ENCODE results near the gene MIER1. TPM values are rescaled to one million over a fixed set of nuclear protein-coding genes. Genes with fewer than 3 reads are reported as not detected.
"Not testable (repeated sequence)": the region's sequence is repeated elsewhere in the genome, so short reads cannot be mapped to it uniquely, and the experiment has no call there.

The MIER1 gene
- 33.3 TPM for total RNA-seq
- long read RNA-seq, full-length matches to known transcripts, result 7 of 23 reads
- long read RNA-seq, partial matches to known transcripts, result 8 of 23 reads
- long read RNA-seq, other reads (novel, unspliced or antisense), result 8 of 23 reads

- DNase-seq (ENCODE audit: low spot score), result peak; percentile 100
Measured at GRCh38 chr1:66924756-66925557, at the start of gene MIER1, which contains the start of gene DNAI4. TSS of gene MIER1 (plus strand) at chr1:66924990. CDS start at chr1:66925029, 39 bp downstream. TSS of gene DNAI4 (minus strand) at chr1:66924856. CDS start at chr1:66924831, 25 bp downstream.

- DNase-seq (ENCODE audit: low spot score), result no peak
Measured at GRCh38 chr1:66876664-66877063, 48.1 kb upstream of the MIER1 start.

- no peak for DNase-seq (ENCODE audit: low spot score)
Measured at GRCh38 chr1:66889030-66889429, 35.8 kb upstream of the MIER1 start.

GRCh38 chr1:66890621-66891020, 34.2 kb upstream of the MIER1 start:
- DNase-seq (ENCODE audit: low spot score), result no peak

- no peak for DNase-seq (ENCODE audit: low spot score)
Measured at GRCh38 chr1:66893712-66894111, 31.1 kb upstream of the MIER1 start.

GRCh38 chr1:66915203-66915602, 9.6 kb upstream of the MIER1 start:
- DNase-seq (ENCODE audit: low spot score), result not testable (repeated sequence)

GRCh38 chr1:66916320-66916719, 8.5 kb upstream of the MIER1 start:
- no peak for DNase-seq (ENCODE audit: low spot score)

GRCh38 chr1:66917476-66917875, 7.3 kb upstream of the MIER1 start:
- no peak for DNase-seq (ENCODE audit: low spot score)

GRCh38 chr1:66919063-66919462, 5.7 kb upstream of the MIER1 start:
- no peak for DNase-seq (ENCODE audit: low spot score)

DNA sequence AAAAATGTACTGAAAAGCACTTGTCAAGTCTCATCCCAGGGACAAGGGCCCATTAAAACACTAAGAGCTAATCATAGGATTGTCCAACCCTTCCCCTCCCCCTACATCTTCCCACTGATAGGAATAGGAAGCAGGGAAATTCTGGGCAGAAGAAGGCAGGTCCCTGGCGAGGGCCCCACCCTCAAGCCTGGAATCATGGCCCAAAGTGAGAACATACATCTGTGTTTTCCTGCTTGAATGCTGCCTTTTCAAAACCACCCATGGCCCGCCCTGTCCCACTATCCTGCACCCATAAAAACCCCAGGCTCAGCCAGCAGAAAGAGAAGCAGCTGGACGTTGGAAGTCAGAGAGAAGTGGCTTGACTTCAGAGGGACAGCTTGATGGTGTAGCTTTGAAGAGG, 5.0 kb upstream of the MIER1 start:
- no peak for DNase-seq (ENCODE audit: low spot score)

DNA sequence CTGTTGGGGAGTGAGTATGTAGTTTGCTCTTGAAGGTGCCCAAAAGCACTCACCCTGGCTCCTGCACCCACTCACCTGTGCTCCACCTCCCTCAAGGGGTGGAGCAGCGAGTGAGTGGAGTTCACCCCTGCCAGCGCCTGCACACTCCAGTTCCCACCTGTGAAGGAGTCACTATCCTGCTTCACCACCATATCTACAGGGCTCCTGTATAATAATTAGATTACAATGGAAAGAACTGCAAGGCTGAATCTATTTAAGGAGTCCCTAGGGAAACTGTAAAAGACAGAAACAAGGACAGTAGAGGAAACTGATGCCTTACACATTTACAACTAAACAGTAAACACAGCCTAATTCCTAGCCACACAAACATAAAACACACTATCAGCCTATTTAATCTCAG, 4.2 kb upstream of the MIER1 start:
- no peak for DNase-seq (ENCODE audit: low spot score)

GRCh38 chr1:66925558-66925910, 744 bp downstream of the MIER1 start:
- DNase-seq (ENCODE audit: low spot score), result no peak

GRCh38 chr1:66925944-66926343, 1.2 kb downstream of the MIER1 start:
- DNase-seq (ENCODE audit: low spot score), result no peak

GRCh38 chr1:66927528-66927927, 2.7 kb downstream of the MIER1 start:
- no peak for DNase-seq (ENCODE audit: low spot score)

DNA sequence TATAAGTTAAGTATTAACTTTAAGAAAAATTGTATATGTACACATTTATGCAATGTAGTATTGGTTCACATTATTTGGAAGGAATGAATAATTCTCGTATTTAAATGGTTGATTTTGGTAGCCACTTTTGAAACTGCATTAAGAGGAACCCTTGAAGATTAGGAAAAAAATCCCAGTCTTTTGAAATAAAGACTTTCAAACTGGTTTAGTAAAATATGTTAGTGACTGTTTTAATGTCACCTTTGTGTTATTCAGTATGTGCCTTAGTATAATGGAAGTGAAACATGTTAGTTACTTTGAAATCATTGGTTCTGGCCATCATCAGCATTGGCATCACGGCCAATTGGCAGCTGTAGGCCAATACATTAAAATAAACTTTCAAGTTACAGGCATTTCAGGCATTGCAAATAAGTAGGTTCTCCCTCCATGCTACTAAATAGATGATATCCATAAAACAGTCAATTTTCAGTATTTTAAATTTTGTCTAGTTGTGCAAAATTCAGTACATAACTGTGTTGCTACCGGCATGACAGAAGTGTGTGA, 4.4 kb downstream of the MIER1 start:
- DNase-seq (ENCODE audit: low spot score), result no peak

DNA sequence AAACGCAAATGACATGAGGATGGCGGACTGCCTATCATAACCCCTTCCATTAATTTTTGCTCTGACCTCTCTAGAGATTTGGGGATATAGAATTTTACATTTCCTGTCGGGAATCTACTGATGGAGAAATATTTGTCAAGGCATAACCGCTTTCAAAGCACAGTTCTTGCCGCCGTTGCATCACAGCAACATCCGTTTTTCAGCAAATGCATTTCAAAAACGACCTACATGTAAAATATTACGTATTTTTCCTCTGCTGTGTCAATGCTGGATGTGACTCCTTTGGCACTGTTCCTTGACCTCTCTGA, 4.9 kb downstream of the MIER1 start:
- DNase-seq (ENCODE audit: low spot score), result no peak

- peak; percentile 98 for DNase-seq (ENCODE audit: low spot score)
Measured at GRCh38 chr1:66929999-66930822, 5.4 kb downstream of the MIER1 start.

DNA sequence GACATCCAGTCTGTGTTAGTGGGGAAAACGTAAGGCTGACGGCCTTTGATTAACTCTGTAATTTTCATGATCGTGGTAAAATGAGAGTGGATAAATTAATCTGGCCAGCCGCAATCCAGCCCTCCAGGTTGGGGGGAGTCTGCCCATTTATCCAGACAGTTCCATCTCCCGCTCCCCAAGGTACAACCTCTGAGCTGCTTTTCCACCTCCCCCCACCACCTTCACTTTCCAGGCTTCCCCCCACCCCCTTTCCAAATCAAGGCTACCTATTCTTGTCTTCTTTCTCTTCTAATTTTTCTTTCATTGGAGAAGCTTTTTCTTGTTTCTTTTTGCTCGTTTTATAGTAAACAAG, 6.0 kb downstream of the MIER1 start:
- DNase-seq (ENCODE audit: low spot score), result no peak

DNA sequence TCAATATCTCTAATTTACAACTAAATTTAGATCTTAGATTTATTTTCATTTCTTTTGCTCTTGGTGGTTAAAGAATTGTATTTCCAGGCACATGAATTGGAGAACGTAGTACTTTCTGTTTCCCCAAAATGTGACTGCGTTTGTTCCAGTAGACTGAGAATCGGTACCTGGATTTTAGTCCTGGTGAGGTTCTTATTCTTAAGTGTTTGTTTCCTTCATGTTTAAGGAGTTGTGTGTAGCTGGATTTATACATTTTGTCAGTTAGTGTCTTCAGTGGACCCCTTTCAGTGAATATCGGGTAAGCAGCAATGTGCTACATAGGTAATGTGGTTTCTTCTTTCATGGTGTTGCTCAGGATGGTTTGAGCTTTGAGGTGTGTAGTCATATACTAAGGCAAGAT, 6.8 kb downstream of the MIER1 start:
- no peak for DNase-seq (ENCODE audit: low spot score)

DNA sequence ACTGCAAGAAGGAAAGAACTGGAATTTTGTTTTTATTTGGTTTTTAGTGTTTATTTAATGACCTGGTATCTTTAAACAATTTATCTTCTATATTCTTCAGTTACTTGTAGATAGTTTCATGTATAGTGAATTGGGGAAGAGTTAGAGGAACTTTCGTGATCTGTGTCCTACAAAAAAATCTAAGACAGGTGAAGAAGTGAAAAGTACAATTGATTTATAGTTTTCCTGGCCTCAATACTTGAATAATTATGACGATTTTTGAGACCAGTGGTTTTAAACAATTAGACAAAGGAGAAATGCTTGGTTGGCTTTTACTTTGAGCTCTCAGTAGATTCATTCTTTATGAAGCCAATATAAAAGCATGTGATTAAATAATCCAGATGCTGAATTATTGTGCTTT, 7.5 kb downstream of the MIER1 start:
- DNase-seq (ENCODE audit: low spot score), result no peak

DNA sequence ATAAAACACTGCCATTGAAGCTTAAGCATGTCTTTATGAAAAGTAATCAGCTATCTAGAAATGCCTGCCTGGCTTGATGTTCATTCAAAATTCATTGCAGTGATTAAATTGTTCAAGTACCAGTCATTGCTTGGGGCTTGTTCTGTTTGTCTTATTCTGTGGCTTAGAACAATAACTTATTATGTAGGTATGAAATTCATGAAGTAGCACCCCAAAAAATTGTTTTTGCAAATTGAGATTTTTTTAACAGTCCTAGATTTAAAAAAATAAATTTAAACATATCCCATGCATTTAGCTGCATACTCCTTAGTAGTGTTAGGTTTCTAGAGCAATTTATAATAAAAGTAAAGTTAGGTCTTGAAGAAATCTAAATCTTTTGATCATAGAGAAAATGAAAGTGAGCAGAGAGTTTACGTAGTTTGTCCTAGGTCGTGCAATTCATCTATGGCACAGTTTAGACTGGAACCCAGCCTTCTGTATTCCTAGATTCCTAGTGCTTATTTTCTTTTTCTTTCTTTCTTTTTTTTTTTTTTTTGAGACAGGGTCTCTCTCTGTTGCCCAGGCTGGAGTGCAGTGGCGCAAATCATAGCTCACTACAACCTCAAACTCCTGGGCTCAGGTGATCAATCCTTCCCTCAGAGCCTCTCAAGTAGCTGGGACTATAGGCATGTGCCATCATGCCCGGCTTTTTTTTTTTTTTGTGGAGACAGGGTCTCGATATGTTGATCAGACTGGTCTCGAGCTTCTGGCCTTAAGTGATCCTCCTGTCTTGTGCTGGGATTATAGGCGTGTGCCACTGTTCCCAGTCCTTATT, 9.3 kb downstream of the MIER1 start:
- no peak for DNase-seq (ENCODE audit: low spot score)

All from mesenteric fat pad (tissue), 1 donor.